ENCODE data around the gene JAG1. TPM values are rescaled to one million over a fixed set of nuclear protein-coding genes. Genes with fewer than 3 reads are reported as not detected.

The JAG1 gene
- total RNA-seq, 1 experiment from 2014 or later, result 8.3 TPM

- DNase-seq (ENCODE audit: low read depth), result no peak
Measured at GRCh38 chr20:10653599-10654249, 20.1 kb downstream of the JAG1 start.

GRCh38 chr20:10652660-10653261 is 21.0 kb downstream of the JAG1 start:
- no peak for DNase-seq (ENCODE audit: low read depth)

- no peak for DNase-seq (ENCODE audit: low read depth)
Measured at GRCh38 chr20:10652185-10652584, 21.6 kb downstream of the JAG1 start.

GRCh38 chr20:10651227-10651990 is 22.4 kb downstream of the JAG1 start:
- no peak for DNase-seq (ENCODE audit: low read depth)

- DNase-seq (ENCODE audit: low read depth), result peak; percentile 70
Measured at GRCh38 chr20:10649797-10650160, 24.0 kb downstream of the JAG1 start.

- no peak for DNase-seq (ENCODE audit: low read depth)
Measured at GRCh38 chr20:10649080-10649796, 24.6 kb downstream of the JAG1 start.

GRCh38 chr20:10648651-10649050 is 25.1 kb downstream of the JAG1 start:
- DNase-seq (ENCODE audit: low read depth), result peak; percentile 94

GRCh38 chr20:10647909-10648308 is 25.9 kb downstream of the JAG1 start:
- DNase-seq (ENCODE audit: low read depth), result no peak

GRCh38 chr20:10647471-10647870 is 26.3 kb downstream of the JAG1 start:
- DNase-seq (ENCODE audit: low read depth), result no peak

- DNase-seq (ENCODE audit: low read depth), result no peak
Measured at GRCh38 chr20:10646886-10647420, 26.8 kb downstream of the JAG1 start.

GRCh38 chr20:10646006-10646405 is 27.8 kb downstream of the JAG1 start:
- no peak for DNase-seq (ENCODE audit: low read depth)

- DNase-seq (ENCODE audit: low read depth), result no peak
Measured at GRCh38 chr20:10645205-10645570, 28.6 kb downstream of the JAG1 start.

GRCh38 chr20:10644458-10645204 is 29.2 kb downstream of the JAG1 start:
- no peak for DNase-seq (ENCODE audit: low read depth)

GRCh38 chr20:10643560-10643873 is 30.3 kb downstream of the JAG1 start:
- no peak for DNase-seq (ENCODE audit: low read depth)

- DNase-seq (ENCODE audit: low read depth), result no peak
Measured at GRCh38 chr20:10642856-10643559, 30.8 kb downstream of the JAG1 start.

GRCh38 chr20:10641893-10642292 is 31.9 kb downstream of the JAG1 start:
- DNase-seq (ENCODE audit: low read depth), result no peak

- no peak for DNase-seq (ENCODE audit: low read depth)
Measured at GRCh38 chr20:10641467-10641866, 32.3 kb downstream of the JAG1 start.

- DNase-seq (ENCODE audit: low read depth), result no peak
Measured at GRCh38 chr20:10640897-10641296, 32.9 kb downstream of the JAG1 start.

- DNase-seq (ENCODE audit: low read depth), result no peak
Measured at GRCh38 chr20:10639737-10640556, 33.9 kb downstream of the JAG1 start.

Measured in LHCN-M2 (cell line).